B cell (primary cell): ENCODE results near the gene RUNDC3A.

Source experiments
- EZH2 ChIP-seq: IDR thresholded peaks from 2 replicates; pipeline ENCODE4 v1.6.1; 2012; ENCODE audit warnings: borderline replicate concordance, low read depth, mild to moderate bottlenecking, moderate library complexity, low read length; ENCODE audit not compliant: insufficient read depth, poor library complexity, severe bottlenecking
- TF ChIP-seq, protein P1 (sequence below): fragments of 200-600 bp; IDR thresholded peaks from one replicate; pipeline ENCODE4 v1.8.0; 2022; ENCODE audit warnings: antibody characterized with exemption, mild to moderate bottlenecking

GRCh38 chr17:44277976-44278375 lies 30.4 kb upstream of the RUNDC3A start:
- TF ChIP-seq EZH2, result no peak
- TF ChIP-seq, protein P1, sequence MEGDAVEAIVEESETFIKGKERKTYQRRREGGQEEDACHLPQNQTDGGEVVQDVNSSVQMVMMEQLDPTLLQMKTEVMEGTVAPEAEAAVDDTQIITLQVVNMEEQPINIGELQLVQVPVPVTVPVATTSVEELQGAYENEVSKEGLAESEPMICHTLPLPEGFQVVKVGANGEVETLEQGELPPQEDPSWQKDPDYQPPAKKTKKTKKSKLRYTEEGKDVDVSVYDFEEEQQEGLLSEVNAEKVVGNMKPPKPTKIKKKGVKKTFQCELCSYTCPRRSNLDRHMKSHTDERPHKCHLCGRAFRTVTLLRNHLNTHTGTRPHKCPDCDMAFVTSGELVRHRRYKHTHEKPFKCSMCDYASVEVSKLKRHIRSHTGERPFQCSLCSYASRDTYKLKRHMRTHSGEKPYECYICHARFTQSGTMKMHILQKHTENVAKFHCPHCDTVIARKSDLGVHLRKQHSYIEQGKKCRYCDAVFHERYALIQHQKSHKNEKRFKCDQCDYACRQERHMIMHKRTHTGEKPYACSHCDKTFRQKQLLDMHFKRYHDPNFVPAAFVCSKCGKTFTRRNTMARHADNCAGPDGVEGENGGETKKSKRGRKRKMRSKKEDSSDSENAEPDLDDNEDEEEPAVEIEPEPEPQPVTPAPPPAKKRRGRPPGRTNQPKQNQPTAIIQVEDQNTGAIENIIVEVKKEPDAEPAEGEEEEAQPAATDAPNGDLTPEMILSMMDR, result no peak
